Panc1 (cell line): ENCODE data around the gene SRMS. TPM values are rescaled to one million over a fixed set of nuclear protein-coding genes. Genes with fewer than 3 reads are reported as not detected.

Experiments
- ATAC-seq: fragments of 200-7000 bp; cut with Tn5 transposase; 2 replicates; pipeline ENCODE4 v1.9.1; 2020; ENCODE audit warnings: mild to moderate bottlenecking, moderate library complexity
- BruUV-seq: library from RNA; stranded (reverse); fragments of 400-500 nt; replicated peaks from 2 replicates; lab custom pipeline; 2021; lab: Mats Ljungman, UMichigan
- CTCF ChIA-PET: fragments of 300-600 bp; sonication (Branson Sonifier 250); formaldehyde crosslinking; loops from one replicate; lab custom pipeline; 2022; ENCODE audit warnings: antibody characterized with exemption; lab: Charles Lee
- POLR2A ChIA-PET: fragments of 300-600 bp; sonication (Branson Sonifier 250); formaldehyde crosslinking; loops from one replicate; lab custom pipeline; 2022; ENCODE audit warnings: antibody characterized with exemption; lab: Charles Lee
- DNase-seq: peaks from one replicate; pipeline ENCODE4 v3.0.0-alpha.2; 2010; ENCODE audit warnings: low read depth, low spot score
- H3K27ac ChIP-seq: 2 replicates; pipeline ENCODE4 v1.5.1; 2011; ENCODE audit warnings: mild to moderate bottlenecking, low read length, inconsistent platforms
- H3K27me3 ChIP-seq: fragments of 200-500 bp; sonication (Bioruptor generic); 2 replicates; pipeline ENCODE4 v1.6.0; 2014; ENCODE audit warnings: low read length, inconsistent platforms; ENCODE audit not compliant: control insufficient read depth, insufficient read depth
- H3K36me3 ChIP-seq: fragments of 200-500 bp; sonication (Bioruptor generic); 2 replicates; pipeline ENCODE4 v1.5.1; 2014; ENCODE audit warnings: inconsistent platforms, mild to moderate bottlenecking, low read length, moderate library complexity; ENCODE audit not compliant: control insufficient read depth, insufficient read depth
- H3K4me1 ChIP-seq: 2 replicates; pipeline ENCODE4 v1.5.1; 2011; ENCODE audit warnings: inconsistent platforms, mild to moderate bottlenecking, low read length, moderate library complexity; ENCODE audit not compliant: control insufficient read depth, insufficient read depth
- H3K4me3 ChIP-seq, 2 experiments: 2 replicates each; pipeline ENCODE4 v1.5.1; 2011 to 2012; ENCODE audit warnings: low read depth in 2 of 2, low read length in 2 of 2, mild to moderate bottlenecking in 2 of 2, inconsistent platforms in 1 of 2, moderate library complexity in 1 of 2
- H3K9me3 ChIP-seq: fragments of 200-500 bp; sonication (Bioruptor generic); 2 replicates; pipeline ENCODE4 v1.5.1; 2014; ENCODE audit warnings: low read depth, mild to moderate bottlenecking, inconsistent platforms, low read length, moderate library complexity; ENCODE audit not compliant: control insufficient read depth, insufficient read depth
- CTCF ChIP-seq: fragments of 450-650 bp; IDR thresholded peaks from 2 replicates; pipeline ENCODE4 v1.5.1; 2017; ENCODE audit warnings: mild to moderate bottlenecking
- POLR2AphosphoS5 ChIP-seq: IDR thresholded peaks from 2 replicates; pipeline ENCODE4 v1.6.1; 2012; ENCODE audit warnings: mild to moderate bottlenecking, low read depth, low read length, moderate library complexity
- REST ChIP-seq, 2 experiments: IDR thresholded peaks; 2 replicates each; pipeline ENCODE4 v1.6.1; 2011 to 2012; ENCODE audit warnings: low read depth in 2 of 2, control low read depth in 1 of 2, low read length in 1 of 2, mild to moderate bottlenecking in 1 of 2, moderate library complexity in 1 of 2; ENCODE audit not compliant: insufficient read depth in 1 of 2
- TCF7L2 ChIP-seq: IDR thresholded peaks from 2 replicates; pipeline ENCODE4 v1.6.1; 2011; ENCODE audit warnings: mild to moderate bottlenecking, low read depth, low read length, inconsistent platforms
- in situ Hi-C: cut with HindIII; loops from 2 replicates; pipeline ENCODE4 v1.10.0; 2016; ENCODE audit warnings: low sequenced_read_pairs, low pct_unique_long_range_greater_than_20kb
- intact Hi-C: fragments of 100-400 bp; cut with micrococcal nuclease; formaldehyde crosslinking; loops from one replicate; pipeline ENCODE4 v1.10.0; 2022; ENCODE audit not compliant: unreplicated experiment
- total RNA-seq: library from RNA; stranded (reverse); gene quantifications from one replicate; pipeline ENCODE4 v1.2.1, GENCODE V29; 2021; ENCODE audit not compliant: unreplicated experiment

SRMS gene
- total RNA-seq, 1 experiment from 2014 or later: not detected

GRCh38 chr20:63520934-63521601, 26.5 kb downstream of the SRMS start:
- Histone ChIP-seq H3K27me3 (no peaks in the 10 kb centered on the region), H3K9me3 (no peaks in the 10 kb centered on the region), H3K4me1 (peaks cover 7% of the 10 kb centered on the region), H3K36me3 (peaks cover 4% of the 10 kb centered on the region; the same call in 1 of the 2 replicates), H3K27ac (peak overlapping the region; percentile 77), H3K4me3 (peak overlapping the region; percentile 79 to 80)
- CTCF ChIA-PET: interaction anchor here (0.6 to 1.5 kb wide), 3 partner anchors 16 to 85 kb away, joined by 7 to 10 read pairs (median 9); partner anchors contain the start of gene PTK6
- BruUV-seq: TSS peak; percentile 79
- in situ Hi-C loops: no loop called here
- peak; percentile 63; the same call in 1 of the 2 replicates for TF ChIP-seq TCF7L2
- TF ChIP-seq POLR2AphosphoS5: 0 out of 2 replicates have a peak, but pooled peaks have one; percentile 8
- no peak; the same call in 1 of the 2 replicates for TF ChIP-seq CTCF
- POLR2A ChIA-PET: interaction anchor here (0.6 to 1.9 kb wide), 3 partner anchors 11 to 34 kb away, joined by 3 to 5 read pairs (median 4); partner anchors contain the start of gene PTK6
- ATAC-seq (peak; percentile 75), DNase-seq (no peak)
- intact Hi-C loops: no loop called here

- DNase-seq (no peak), ATAC-seq (peak; percentile 86)
- Histone ChIP-seq H3K9me3 (no peaks in the 10 kb centered on the region), H3K27ac (peak within 1 kb of the TSS; percentile 80), H3K4me3 (peak within 1 kb of the TSS; percentile 79 to 80), H3K4me1 (peaks cover 7% of the 10 kb centered on the region), H3K36me3 (peaks cover 4% of the 10 kb centered on the region; the same call in 1 of the 2 replicates), H3K27me3 (no peaks in the 10 kb centered on the region)
- CTCF ChIA-PET: interaction anchor here (1.5 kb wide), 1 partner anchor 17 kb away, joined by 10 read pairs; the partner anchor contains the start of gene PTK6
- no peak for TF ChIP-seq REST (IDR thresholded peaks at IDR 0.05; ENCODE audit: insufficient read depth in 1 of 2, low read depth in 2 of 2, low read length in 1 of 2)
- peak; percentile 65 for TF ChIP-seq POLR2AphosphoS5
- intact Hi-C loops: no loop called here
- POLR2A ChIA-PET: interaction anchor here (0.6 to 1.9 kb wide), 2 partner anchors 17 to 454 kb away, joined by 5 to 12 read pairs; partner anchors contain the start of gene PTK6
- no TSS peak for BruUV-seq
- in situ Hi-C loops: no loop called here
Observed at GRCh38 chr20:63520504-63520933, 27.0 kb downstream of the SRMS start, which contains the start of gene PPDPF. TSS of gene PPDPF (plus strand) at chr20:63520765. CDS start at chr20:63521309, 544 bp downstream.
